ENCODE results near the gene TTC27.
"Not testable (repeated sequence)": the region's sequence is repeated elsewhere in the genome, so short reads cannot be mapped to it uniquely, and the experiment has no call there.

Gene TTC27

DNA sequence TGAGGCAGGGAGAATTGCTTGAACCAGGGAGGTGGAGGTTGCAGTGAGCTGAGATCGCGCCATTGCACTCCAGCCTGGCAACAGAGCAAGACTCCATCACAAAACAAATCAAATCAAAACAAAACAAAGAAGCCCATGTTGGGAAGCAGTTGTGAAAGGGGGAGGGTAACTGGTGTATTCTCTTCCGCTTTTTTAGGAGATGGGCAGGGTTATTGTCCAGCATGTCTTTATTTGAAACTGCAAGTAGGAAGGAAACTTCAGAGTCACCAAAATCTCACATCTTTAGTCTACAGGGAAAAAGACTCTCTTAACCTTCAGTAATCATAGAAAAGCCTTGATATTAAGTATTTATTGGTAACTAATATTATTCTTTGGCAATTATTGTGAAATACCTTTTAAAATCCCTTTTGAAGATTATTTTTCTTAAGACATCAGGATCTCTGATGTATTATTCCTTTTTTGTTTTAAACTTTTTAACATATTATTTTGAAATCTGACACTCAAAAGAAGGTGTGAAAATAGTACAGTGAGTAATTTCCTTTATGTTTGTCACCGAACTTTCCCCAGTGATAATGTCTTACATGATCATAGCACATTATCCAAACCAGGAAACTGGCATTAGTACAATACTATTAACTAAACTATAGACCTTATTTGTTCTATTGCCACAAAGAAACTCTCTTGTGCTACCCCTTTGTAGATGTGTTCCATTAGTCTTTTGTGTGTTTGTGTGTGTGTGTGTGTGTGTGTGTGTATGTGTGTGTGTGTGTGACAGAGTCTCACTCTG lies 234.6 kb downstream of the TTC27 start:
- no peak for DNase-seq

DNA sequence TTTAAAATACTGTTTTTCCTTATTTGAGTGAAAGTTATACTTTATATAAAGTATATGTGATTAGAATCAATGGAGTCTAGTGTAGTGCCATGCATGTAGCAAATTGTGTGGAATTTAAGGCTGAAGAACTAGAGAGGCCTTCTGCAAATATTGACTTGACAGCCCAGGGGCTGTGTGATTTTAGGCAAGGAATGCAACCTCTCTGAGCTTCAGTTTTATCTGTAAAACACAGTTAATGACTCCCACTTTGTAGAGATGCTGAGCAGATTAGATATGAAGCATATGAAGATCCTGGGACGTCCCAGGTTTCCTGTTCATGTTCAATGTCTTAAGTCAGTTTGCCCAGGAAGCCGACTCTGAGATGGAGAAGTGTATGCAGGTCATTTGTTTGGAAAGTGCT lies 235.5 kb downstream of the TTC27 start:
- no peak for DNase-seq

DNA sequence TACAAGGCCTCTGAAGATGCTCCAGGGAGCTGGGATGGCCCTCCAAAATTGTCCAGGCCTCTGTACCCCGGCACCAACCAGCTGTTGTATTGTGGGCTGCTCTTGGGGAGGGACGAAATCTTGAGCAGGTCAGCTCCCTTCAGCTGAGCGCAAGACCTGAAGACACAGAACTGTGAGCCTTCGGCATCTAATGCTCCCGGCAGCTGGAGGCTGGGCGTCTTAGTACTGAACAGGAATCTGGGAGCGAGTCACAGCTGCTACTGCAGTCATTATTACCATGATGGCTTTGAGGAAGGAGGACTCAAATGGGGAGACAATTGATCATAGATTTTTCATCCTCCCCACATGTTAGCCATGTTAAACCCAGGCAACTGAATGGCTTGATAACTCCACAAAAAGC lies 236.0 kb downstream of the TTC27 start:
- no peak for DNase-seq

DNA sequence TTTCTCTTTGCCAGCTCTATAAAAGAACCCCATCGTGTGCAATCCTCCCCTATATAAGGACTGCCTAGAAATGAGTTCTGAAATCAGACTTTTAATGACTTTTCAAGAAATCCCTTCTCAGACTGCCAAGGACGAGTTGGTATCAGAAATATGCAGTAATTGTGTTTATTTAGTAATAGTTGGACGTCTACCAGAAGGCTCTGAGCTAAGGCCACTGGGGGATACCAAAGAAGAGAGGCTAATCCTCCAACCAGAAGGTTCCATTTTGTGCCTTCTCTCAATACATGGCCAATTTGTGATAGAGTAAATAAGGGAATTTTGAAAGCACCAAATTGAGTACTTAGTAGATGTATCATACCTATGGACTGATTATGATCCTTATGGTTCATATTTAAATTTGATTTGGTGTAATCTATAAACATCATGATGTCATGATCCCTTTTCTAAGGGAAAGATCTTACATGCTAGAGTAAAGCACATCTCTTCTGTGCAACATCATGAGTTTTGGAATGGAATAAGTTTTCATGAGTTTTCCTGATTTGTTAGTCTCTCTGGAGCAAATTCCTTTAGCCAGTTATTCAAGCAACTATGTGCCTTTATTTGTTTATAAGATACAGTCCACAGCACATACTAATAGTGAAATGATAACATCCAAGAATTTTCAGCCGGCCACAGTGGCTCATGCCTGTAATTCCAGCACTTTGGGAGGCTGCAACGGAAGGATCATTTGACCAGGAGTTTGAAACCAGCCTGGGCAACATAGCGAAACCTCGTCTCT lies 236.7 kb downstream of the TTC27 start:
- DNase-seq: no peak

DNA sequence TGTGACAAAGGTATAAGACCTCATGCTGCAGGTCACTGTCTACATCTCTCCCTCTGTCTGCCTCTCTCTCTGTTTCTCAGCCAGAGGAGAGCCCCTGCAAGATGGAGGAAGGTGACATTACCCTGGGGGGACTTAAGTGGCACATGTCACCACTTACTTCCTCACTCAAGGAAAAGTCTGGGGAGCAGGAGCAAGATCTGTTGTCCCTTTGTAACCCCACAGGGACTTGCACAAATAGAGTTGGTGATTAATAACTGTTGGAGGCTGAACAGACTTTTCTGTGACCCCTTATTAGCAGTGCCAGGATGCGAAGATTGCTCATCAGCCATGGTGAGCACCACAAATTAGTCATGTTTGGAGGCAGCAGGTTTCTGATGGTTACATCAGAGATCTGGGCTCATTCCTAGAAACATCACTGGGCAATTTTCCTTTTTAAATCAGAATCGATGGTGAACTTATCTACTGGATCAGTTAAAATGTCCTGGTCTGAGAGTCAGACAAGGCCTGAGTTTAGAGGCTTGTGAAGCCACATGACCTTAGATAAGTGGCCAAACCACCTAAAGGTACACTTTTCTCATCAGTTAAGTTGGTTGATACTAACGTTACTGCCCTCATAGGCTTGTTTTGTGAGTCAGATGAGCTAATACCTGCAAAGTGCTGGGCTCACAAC lies 237.7 kb downstream of the TTC27 start:
- DNase-seq: no peak

DNA sequence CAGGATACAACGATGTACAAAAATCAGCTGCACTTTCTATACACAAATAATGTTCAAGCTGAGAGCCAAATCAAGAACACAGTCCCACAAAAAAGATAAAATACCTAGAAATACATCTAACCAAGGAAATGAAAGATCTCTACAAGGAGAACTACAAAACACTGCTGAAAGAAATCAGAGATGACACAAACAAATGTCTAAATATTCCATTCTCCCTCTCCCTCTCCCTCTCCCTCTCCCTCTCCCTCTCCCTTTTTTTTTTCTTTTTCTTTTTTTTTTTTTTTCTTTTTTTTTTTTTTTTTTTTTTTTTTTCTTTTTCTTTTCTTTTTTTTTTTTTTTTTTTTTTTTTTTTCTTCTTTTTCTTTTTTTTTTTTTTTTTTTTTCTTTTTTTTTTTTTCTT lies 238.6 kb downstream of the TTC27 start:
- not testable (repeated sequence) for DNase-seq
